Neural cell (in vitro differentiated cells): ENCODE measurements around the gene LENG9.

Source experiments
- EZH2 ChIP-seq: fragments of 200-600, 300-800 bp; shearing (Covaris generic), sonication (generic); IDR thresholded peaks from 2 replicates; pipeline ENCODE4 v1.6.1; 2014; ENCODE audit warnings: antibody characterized with exemption, low read length, borderline replicate concordance, mild to moderate bottlenecking; ENCODE audit not compliant: insufficient read depth, poor library complexity, severe bottlenecking
- MXI1 ChIP-seq: fragments of 450-650 bp; conservative IDR thresholded peaks from 2 replicates; pipeline ENCODE4 v1.6.1; 2014; ENCODE audit warnings: antibody characterized with exemption, mild to moderate bottlenecking; ENCODE audit not compliant: poor library complexity, severe bottlenecking
- POLR2AphosphoS5 ChIP-seq: IDR thresholded peaks from 2 replicates; pipeline ENCODE4 v1.6.1; 2012
- RAD21 ChIP-seq: fragments of 450-650 bp; conservative IDR thresholded peaks from 2 replicates; pipeline ENCODE4 v1.6.1; 2014; ENCODE audit warnings: antibody characterized with exemption, mild to moderate bottlenecking, moderate library complexity
- SMC3 ChIP-seq: fragments of 450-650 bp; conservative IDR thresholded peaks from 2 replicates; pipeline ENCODE4 v1.6.1; 2014; ENCODE audit warnings: antibody characterized with exemption, mild to moderate bottlenecking, moderate library complexity; ENCODE audit not compliant: poor library complexity
- TAF1 ChIP-seq: IDR thresholded peaks from 2 replicates; pipeline ENCODE4 v1.6.1; 2012; ENCODE audit warnings: low read depth
- TF ChIP-seq, protein P1 (sequence below): fragments of 450-650 bp; IDR thresholded peaks from 2 replicates; pipeline ENCODE4 v1.5.1; 2014; ENCODE audit warnings: antibody characterized with exemption, mild to moderate bottlenecking, moderate library complexity; ENCODE audit not compliant: poor library complexity, severe bottlenecking

DNA sequence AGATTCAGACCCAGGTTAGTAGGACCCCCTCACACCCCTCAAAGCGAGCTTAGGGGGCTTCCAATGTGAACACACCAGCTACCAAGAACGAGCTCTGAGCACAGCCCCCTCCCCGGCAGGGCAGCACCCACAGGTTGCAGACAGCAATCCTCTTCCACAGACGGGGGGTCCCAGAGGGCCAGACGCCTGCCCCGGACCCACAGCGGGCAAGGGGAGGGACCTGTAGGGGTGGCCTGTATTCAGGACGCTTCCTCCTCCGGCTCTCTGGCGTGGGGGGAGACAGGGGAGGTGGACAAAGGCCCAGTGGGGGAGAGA, 43.6 kb downstream of the LENG9 start:
- TF ChIP-seq EZH2: no peak
- TF ChIP-seq, protein P1, sequence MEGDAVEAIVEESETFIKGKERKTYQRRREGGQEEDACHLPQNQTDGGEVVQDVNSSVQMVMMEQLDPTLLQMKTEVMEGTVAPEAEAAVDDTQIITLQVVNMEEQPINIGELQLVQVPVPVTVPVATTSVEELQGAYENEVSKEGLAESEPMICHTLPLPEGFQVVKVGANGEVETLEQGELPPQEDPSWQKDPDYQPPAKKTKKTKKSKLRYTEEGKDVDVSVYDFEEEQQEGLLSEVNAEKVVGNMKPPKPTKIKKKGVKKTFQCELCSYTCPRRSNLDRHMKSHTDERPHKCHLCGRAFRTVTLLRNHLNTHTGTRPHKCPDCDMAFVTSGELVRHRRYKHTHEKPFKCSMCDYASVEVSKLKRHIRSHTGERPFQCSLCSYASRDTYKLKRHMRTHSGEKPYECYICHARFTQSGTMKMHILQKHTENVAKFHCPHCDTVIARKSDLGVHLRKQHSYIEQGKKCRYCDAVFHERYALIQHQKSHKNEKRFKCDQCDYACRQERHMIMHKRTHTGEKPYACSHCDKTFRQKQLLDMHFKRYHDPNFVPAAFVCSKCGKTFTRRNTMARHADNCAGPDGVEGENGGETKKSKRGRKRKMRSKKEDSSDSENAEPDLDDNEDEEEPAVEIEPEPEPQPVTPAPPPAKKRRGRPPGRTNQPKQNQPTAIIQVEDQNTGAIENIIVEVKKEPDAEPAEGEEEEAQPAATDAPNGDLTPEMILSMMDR: no peak
- TF ChIP-seq POLR2AphosphoS5: no peak
- TF ChIP-seq MXI1: no peak
- no peak for TF ChIP-seq SMC3
- TF ChIP-seq TAF1: no peak
- no peak for TF ChIP-seq RAD21
